ENCODE data around the gene CACNA2D2. TPM values are rescaled to one million over a fixed set of nuclear protein-coding genes. Genes with fewer than 3 reads are reported as not detected.
A peak's percentile ranks its signal among the peaks of the same experiment; 100 is the strongest.

The CACNA2D2 gene
- total RNA-seq, 1 donor from 2014 or later, result 1.00 TPM

DNA sequence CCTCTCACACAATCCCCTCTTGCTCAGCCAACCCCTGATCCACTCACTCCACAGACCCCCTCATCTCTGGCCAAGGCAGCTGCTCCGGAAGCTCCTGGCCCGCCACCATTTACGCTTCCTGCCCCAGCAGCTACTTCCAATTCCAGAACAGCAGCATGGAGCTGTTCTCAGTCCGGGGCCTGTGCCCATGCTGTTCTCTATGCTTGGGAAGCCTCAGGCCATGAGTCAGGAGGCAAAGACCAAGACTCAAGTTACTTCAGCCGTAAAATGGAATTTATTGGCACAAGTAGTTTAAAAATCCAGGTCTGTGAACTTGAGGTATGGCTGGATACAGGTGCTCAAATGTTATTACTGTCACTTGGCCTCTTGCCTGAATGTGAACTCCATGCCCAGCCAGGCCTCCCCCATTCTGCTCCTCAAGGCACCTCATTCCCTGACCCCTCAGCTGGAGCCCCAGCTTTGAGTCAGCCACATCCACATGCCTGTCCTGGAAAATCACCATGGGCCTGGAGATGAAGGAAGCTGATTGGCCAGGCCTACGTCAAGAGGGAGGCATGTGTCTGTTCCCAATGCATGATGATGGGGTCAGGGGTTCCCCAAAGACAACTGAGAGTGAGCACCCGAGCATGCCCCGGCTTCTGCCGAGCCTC, 31.4 kb upstream of the CACNA2D2 start:
- Histone ChIP-seq H3K9me3 (ENCODE audit: insufficient read depth, low read depth, low read length) (no peaks in the 10 kb centered on the region), H3K79me2 (ENCODE audit: insufficient read depth, low read length) (no peaks in the 10 kb centered on the region), H3K27me3 (ENCODE audit: insufficient read depth, low read length) (peaks cover 32% of the 10 kb centered on the region), H3K36me3 (ENCODE audit: insufficient read depth, low read length) (no peaks in the 10 kb centered on the region), H3K4me2 (ENCODE audit: low read length) (no peak overlapping the region), H2AFZ (ENCODE audit: low read depth, low read length) (no peak overlapping the region), H4K20me1 (ENCODE audit: insufficient read depth, low read length) (peaks cover 5% of the 10 kb centered on the region), H3K27ac (ENCODE audit: low read depth, low read length) (no peak overlapping the region), H3K4me1 (ENCODE audit: insufficient read depth, low read length) (no peaks in the 10 kb centered on the region), H3K9ac (ENCODE audit: low read length) (no peak overlapping the region), H3K4me3 (ENCODE audit: insufficient read depth, low read depth, low read length) (no peak overlapping the region)
- Mint-ChIP-seq H3K27ac (ENCODE audit: unreplicated experiment) (no peak overlapping the region), H3K9me3 (ENCODE audit: unreplicated experiment) (no peaks in the 10 kb centered on the region), H3K27me3 (ENCODE audit: low read depth, unreplicated experiment) (peaks cover 68% of the 10 kb centered on the region), H3K4me1 (ENCODE audit: low read depth, unreplicated experiment) (peaks cover 19% of the 10 kb centered on the region), H3K36me3 (ENCODE audit: low read depth, unreplicated experiment) (peaks cover 5% of the 10 kb centered on the region), H3K4me3 (ENCODE audit: unreplicated experiment) (no peak overlapping the region)
- TF ChIP-seq, protein P1, sequence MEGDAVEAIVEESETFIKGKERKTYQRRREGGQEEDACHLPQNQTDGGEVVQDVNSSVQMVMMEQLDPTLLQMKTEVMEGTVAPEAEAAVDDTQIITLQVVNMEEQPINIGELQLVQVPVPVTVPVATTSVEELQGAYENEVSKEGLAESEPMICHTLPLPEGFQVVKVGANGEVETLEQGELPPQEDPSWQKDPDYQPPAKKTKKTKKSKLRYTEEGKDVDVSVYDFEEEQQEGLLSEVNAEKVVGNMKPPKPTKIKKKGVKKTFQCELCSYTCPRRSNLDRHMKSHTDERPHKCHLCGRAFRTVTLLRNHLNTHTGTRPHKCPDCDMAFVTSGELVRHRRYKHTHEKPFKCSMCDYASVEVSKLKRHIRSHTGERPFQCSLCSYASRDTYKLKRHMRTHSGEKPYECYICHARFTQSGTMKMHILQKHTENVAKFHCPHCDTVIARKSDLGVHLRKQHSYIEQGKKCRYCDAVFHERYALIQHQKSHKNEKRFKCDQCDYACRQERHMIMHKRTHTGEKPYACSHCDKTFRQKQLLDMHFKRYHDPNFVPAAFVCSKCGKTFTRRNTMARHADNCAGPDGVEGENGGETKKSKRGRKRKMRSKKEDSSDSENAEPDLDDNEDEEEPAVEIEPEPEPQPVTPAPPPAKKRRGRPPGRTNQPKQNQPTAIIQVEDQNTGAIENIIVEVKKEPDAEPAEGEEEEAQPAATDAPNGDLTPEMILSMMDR (IDR thresholded peaks at IDR 0.05; ENCODE audit: insufficient read depth, low read depth, low read length), result no peak
- no peak for TF ChIP-seq EZH2 (IDR thresholded peaks at IDR 0.05; ENCODE audit: insufficient read depth, low read length)
- no peak for FAIRE-seq
- no peak for DNase-seq (ENCODE audit: low read depth)

- H3K4me1 ChIP-seq (ENCODE audit: insufficient read depth, low read length), result no peaks in the 10 kb centered on the region
- H2AFZ ChIP-seq (ENCODE audit: low read depth, low read length), result no peak overlapping the region
- Mint-ChIP-seq H3K4me3 (ENCODE audit: unreplicated experiment) (no peak overlapping the region), H3K4me1 (ENCODE audit: low read depth, unreplicated experiment) (peaks cover 19% of the 10 kb centered on the region), H3K27ac (ENCODE audit: unreplicated experiment) (no peak overlapping the region), H3K36me3 (ENCODE audit: low read depth, unreplicated experiment) (peaks cover 5% of the 10 kb centered on the region), H3K9me3 (ENCODE audit: unreplicated experiment) (no peaks in the 10 kb centered on the region), H3K27me3 (ENCODE audit: low read depth, unreplicated experiment) (peaks cover 68% of the 10 kb centered on the region)
- H3K36me3 ChIP-seq (ENCODE audit: insufficient read depth, low read length), result no peaks in the 10 kb centered on the region
- no peak overlapping the region for H3K27ac ChIP-seq (ENCODE audit: low read depth, low read length)
- FAIRE-seq (no peak), DNase-seq (ENCODE audit: low read depth) (no peak)
- H3K9ac ChIP-seq (ENCODE audit: low read length), result no peak overlapping the region
- H3K9me3 ChIP-seq (ENCODE audit: insufficient read depth, low read depth, low read length), result no peaks in the 10 kb centered on the region
- no peak overlapping the region for H3K4me2 ChIP-seq (ENCODE audit: low read length)
- no peaks in the 10 kb centered on the region for H3K79me2 ChIP-seq (ENCODE audit: insufficient read depth, low read length)
- H3K4me3 ChIP-seq (ENCODE audit: insufficient read depth, low read depth, low read length), result no peak overlapping the region
- peaks cover 39% of the 10 kb centered on the region for H3K27me3 ChIP-seq (ENCODE audit: insufficient read depth, low read length)
- H4K20me1 ChIP-seq (ENCODE audit: insufficient read depth, low read length), result peaks cover 5% of the 10 kb centered on the region
- no peak for TF ChIP-seq EZH2 (IDR thresholded peaks at IDR 0.05; ENCODE audit: insufficient read depth, low read length)
Observed at GRCh38 chr3:50533807-50534461, 30.5 kb upstream of the CACNA2D2 start.

DNA sequence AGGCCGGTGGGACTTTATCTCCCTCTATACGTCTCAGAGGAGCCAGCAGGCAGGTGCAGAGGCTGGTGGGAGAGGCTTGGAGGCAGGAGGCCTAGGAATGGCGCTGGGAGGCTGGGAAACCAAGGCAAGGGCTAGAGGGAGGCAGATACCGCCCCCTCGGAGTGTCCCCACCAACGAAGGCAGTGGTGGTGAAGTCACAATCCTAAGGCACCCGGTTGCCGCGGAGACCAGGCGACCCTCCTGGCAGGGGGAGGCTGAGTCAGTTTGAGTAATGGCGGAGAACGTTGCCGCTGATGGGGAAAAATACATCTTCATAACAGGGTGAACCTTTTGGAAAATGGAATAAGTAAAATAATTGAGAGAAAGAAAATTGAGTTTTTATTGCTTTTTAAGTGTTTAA, 29.9 kb upstream of the CACNA2D2 start:
- Histone ChIP-seq H3K4me3 (ENCODE audit: insufficient read depth, low read depth, low read length) (no peak overlapping the region), H3K9me3 (ENCODE audit: insufficient read depth, low read depth, low read length) (no peaks in the 10 kb centered on the region), H3K4me1 (ENCODE audit: insufficient read depth, low read length) (no peaks in the 10 kb centered on the region), H3K9ac (ENCODE audit: low read length) (no peak overlapping the region), H2AFZ (ENCODE audit: low read depth, low read length) (no peak overlapping the region), H3K4me2 (ENCODE audit: low read length) (no peak overlapping the region), H3K27ac (ENCODE audit: low read depth, low read length) (no peak overlapping the region), H4K20me1 (ENCODE audit: insufficient read depth, low read length) (peaks cover 5% of the 10 kb centered on the region), H3K36me3 (ENCODE audit: insufficient read depth, low read length) (no peaks in the 10 kb centered on the region), H3K79me2 (ENCODE audit: insufficient read depth, low read length) (no peaks in the 10 kb centered on the region), H3K27me3 (ENCODE audit: insufficient read depth, low read length) (peaks cover 36% of the 10 kb centered on the region)
- peak overlapping the region; percentile 6 for H3K4me3 Mint-ChIP-seq (ENCODE audit: unreplicated experiment)
- H3K9me3 Mint-ChIP-seq (ENCODE audit: unreplicated experiment), result no peaks in the 10 kb centered on the region
- peaks cover 18% of the 10 kb centered on the region for H3K4me1 Mint-ChIP-seq (ENCODE audit: low read depth, unreplicated experiment)
- no peaks in the 10 kb centered on the region for H3K36me3 Mint-ChIP-seq (ENCODE audit: low read depth, unreplicated experiment)
- no peak for TF ChIP-seq EZH2 (IDR thresholded peaks at IDR 0.05; ENCODE audit: insufficient read depth, low read length)
- TF ChIP-seq, protein P1 (IDR thresholded peaks at IDR 0.05; ENCODE audit: insufficient read depth, low read depth, low read length), result no peak
- DNase-seq (ENCODE audit: low read depth) (no peak), FAIRE-seq (no peak)
- peaks cover 67% of the 10 kb centered on the region for H3K27me3 Mint-ChIP-seq (ENCODE audit: low read depth, unreplicated experiment)
- peak overlapping the region; percentile 34 for H3K27ac Mint-ChIP-seq (ENCODE audit: unreplicated experiment)
